HEK293T (cell line): ENCODE measurements around the gene DAND5.

Experiments used
- CTCF ChIA-PET: fragments of 350-600 bp; formaldehyde crosslinking; extraction: SDS; loops from one replicate; lab custom pipeline; 2021; ENCODE audit warnings: antibody characterized with exemption, inconsistent platforms; lab: Yijun Ruan, JAX
- POLR2A ChIA-PET: fragments of 350-600 bp; formaldehyde crosslinking; extraction: SDS; loops from one replicate; lab custom pipeline; 2020; ENCODE audit warnings: antibody characterized with exemption, inconsistent platforms; lab: Yijun Ruan, JAX
- DNase-seq: peaks from one replicate; pipeline ENCODE4 v3.0.0; 2012; ENCODE audit warnings: mixed read lengths; ENCODE audit errors: extremely low spot score
- ARNT ChIP-seq: fragments of 450-650 bp; IDR thresholded peaks from 2 replicates; pipeline ENCODE4 v1.6.1; 2017; ENCODE audit warnings: mild to moderate bottlenecking
- BHLHE40 ChIP-seq: fragments of 450-650 bp; IDR thresholded peaks from 2 replicates; pipeline ENCODE4 v1.6.1; 2016; ENCODE audit warnings: mild to moderate bottlenecking, moderate library complexity, borderline replicate concordance
- CTBP1 ChIP-seq: fragments of 450-650 bp; IDR thresholded peaks from 2 replicates; pipeline ENCODE4 v1.6.1; 2016; ENCODE audit warnings: borderline replicate concordance
- ELF4 ChIP-seq: fragments of 450-650 bp; IDR thresholded peaks from 2 replicates; pipeline ENCODE4 v1.6.1; 2017; ENCODE audit warnings: antibody characterized with exemption
- FOXA1 ChIP-seq: fragments of 450-650 bp; IDR thresholded peaks from 2 replicates; pipeline ENCODE4 v1.6.1; 2016; ENCODE audit warnings: mild to moderate bottlenecking
- FOXK2 ChIP-seq: fragments of 450-650 bp; IDR thresholded peaks from 2 replicates; pipeline ENCODE4 v1.6.1; 2016; ENCODE audit warnings: mild to moderate bottlenecking
- FOXM1 ChIP-seq: fragments of 450-650 bp; IDR thresholded peaks from 2 replicates; pipeline ENCODE4 v1.6.1; 2017; ENCODE audit warnings: mild to moderate bottlenecking, borderline replicate concordance
- HDGF ChIP-seq: fragments of 450-650 bp; IDR thresholded peaks from 2 replicates; pipeline ENCODE4 v1.6.1; 2017; ENCODE audit warnings: antibody characterized with exemption, borderline replicate concordance
- L3MBTL2 ChIP-seq: fragments of 450-650 bp; conservative IDR thresholded peaks from 2 replicates; pipeline ENCODE4 v1.6.1; 2016; ENCODE audit warnings: mild to moderate bottlenecking
- LEF1 ChIP-seq: fragments of 450-650 bp; IDR thresholded peaks from 2 replicates; pipeline ENCODE4 v1.6.1; 2017; ENCODE audit warnings: mild to moderate bottlenecking, borderline replicate concordance
- NFRKB ChIP-seq: fragments of 450-650 bp; IDR thresholded peaks from 2 replicates; pipeline ENCODE4 v1.6.1; 2016; ENCODE audit warnings: mild to moderate bottlenecking, moderate library complexity
- SP1 ChIP-seq: fragments of 450-650 bp; IDR thresholded peaks from 2 replicates; pipeline ENCODE4 v1.6.1; 2017
- SUZ12 ChIP-seq: fragments of 450-650 bp; IDR thresholded peaks from 2 replicates; pipeline ENCODE4 v1.6.1; 2016; ENCODE audit warnings: mild to moderate bottlenecking
- TARDBP ChIP-seq: fragments of 450-650 bp; IDR thresholded peaks from 2 replicates; pipeline ENCODE4 v1.6.1; 2016
- ZNF384 ChIP-seq: fragments of 450-650 bp; IDR thresholded peaks from 2 replicates; pipeline ENCODE4 v1.6.1; 2016
- TF ChIP-seq, protein P1 (sequence below): fragments of 450-650 bp; IDR thresholded peaks from 2 replicates; pipeline ENCODE4 v1.6.1; 2016

DAND5 gene

DNA sequence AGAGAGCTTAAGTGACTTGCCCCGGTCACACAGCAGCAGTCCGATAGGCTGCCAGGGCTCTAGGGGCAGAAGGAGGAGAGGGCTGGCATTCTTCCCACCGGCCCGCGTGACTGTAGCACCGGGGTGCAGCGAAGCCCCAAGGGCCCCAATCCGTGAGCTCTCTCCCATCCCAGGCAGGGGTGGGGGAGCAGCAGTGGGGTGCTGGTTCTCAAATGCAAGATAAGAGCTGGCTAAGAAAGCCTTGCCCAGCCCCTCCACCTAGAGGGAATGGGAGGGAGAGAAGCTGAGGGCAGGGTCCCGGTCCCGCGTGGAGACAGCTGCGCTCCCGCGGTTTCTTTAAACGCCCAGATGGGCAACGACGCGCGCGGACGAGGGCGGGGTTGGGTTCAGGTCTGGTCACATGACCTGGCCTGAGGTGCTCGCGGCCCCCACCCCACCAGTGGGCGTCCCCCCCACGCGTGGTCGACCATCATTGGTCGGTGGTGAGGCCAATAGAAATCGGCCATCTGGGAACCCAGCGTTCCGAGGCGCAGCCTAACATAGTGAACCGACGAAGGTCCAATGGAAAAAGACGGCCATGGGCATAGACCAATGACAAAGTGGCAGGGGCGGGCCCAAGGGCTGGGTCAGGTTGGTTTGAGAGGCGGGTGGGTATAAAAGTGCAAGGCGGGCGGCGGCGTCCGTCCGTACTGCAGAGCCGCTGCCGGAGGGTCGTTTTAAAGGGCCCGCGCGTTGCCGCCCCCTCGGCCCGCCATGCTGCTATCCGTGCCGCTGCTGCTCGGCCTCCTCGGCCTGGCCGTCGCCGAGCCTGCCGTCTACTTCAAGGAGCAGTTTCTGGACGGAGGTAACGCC is 31.2 kb upstream of the DAND5 start, which contains the start of gene CALR:
CALR (plus strand) TSS at position 683 of the 852 bp plus-strand sequence; CDS start at position 754, 71 bp downstream.
- TF ChIP-seq LEF1, result 0 out of 2 replicates have a peak, but pooled peaks have one; percentile 19
- no peak for TF ChIP-seq NFRKB
- no peak for TF ChIP-seq CTBP1
- peak; percentile 83 for TF ChIP-seq ELF4
- TF ChIP-seq, protein P1, sequence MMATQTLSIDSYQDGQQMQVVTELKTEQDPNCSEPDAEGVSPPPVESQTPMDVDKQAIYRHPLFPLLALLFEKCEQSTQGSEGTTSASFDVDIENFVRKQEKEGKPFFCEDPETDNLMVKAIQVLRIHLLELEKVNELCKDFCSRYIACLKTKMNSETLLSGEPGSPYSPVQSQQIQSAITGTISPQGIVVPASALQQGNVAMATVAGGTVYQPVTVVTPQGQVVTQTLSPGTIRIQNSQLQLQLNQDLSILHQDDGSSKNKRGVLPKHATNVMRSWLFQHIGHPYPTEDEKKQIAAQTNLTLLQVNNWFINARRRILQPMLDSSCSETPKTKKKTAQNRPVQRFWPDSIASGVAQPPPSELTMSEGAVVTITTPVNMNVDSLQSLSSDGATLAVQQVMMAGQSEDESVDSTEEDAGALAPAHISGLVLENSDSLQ, result peak; percentile 96
- no peak for TF ChIP-seq FOXM1
- no peak for TF ChIP-seq BHLHE40
- TF ChIP-seq L3MBTL2, result peak; percentile 87
- TF ChIP-seq TARDBP, result peak; percentile 100
- TF ChIP-seq HDGF, result no peak
- ChIA-PET CTCF (interaction anchor here (1.7 kb wide), 1 partner anchor 28 kb away, joined by 4 read pairs; no protein-coding TSS in a partner anchor), POLR2A (interaction anchor here (0.6 to 1.9 kb wide), 12 partner anchors 8 to 96 kb away, joined by 3 to 12 read pairs (median 4); partner anchors contain the start of genes GCDH, RAD23A and SYCE2)
- peak; percentile 96 for DNase-seq

GRCh38 chr19:12938779-12939601 is 30.4 kb upstream of the DAND5 start:
- no peak for DNase-seq
- TF ChIP-seq LEF1, result no peak
- TF ChIP-seq ARNT, result no peak
- TF ChIP-seq, protein P1, result no peak
- TF ChIP-seq BHLHE40, result no peak
- no peak for TF ChIP-seq TARDBP
- TF ChIP-seq ELF4, result 0 out of 2 replicates have a peak, but pooled peaks have one; percentile 1
- TF ChIP-seq FOXK2, result no peak
- no peak for TF ChIP-seq NFRKB
- ChIA-PET POLR2A (interaction anchor here (1.0 to 1.9 kb wide), 4 partner anchors 17 to 48 kb away, joined by 3 to 12 read pairs (median 4); partner anchors contain the start of genes GADD45GIP1 and GCDH), CTCF (no interaction called here)

DNA sequence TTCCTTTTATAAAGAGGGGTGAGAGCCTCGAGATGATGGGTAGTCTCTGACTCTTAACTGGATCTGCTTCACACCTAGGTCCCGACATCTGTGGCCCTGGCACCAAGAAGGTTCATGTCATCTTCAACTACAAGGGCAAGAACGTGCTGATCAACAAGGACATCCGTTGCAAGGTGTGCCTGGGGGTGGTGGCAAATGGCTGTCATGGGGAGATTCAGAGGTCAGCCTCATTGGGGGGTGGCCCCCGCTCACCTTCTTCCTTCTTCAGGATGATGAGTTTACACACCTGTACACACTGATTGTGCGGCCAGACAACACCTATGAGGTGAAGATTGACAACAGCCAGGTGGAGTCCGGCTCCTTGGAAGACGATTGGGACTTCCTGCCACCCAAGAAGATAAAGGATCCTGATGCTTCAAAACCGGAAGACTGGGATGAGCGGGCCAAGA is 29.4 kb upstream of the DAND5 start:
- no peak for DNase-seq
- ChIA-PET POLR2A (interaction anchor here (1.0 to 1.1 kb wide), 2 partner anchors 16 to 27 kb away, joined by 3 to 4 read pairs; partner anchors contain the start of gene GADD45GIP1), CTCF (no interaction called here)
- TF ChIP-seq LEF1 (no peak), NFRKB (no peak), ZNF384 (no peak), L3MBTL2 (no peak), ARNT (no peak), SP1 (no peak), FOXA1 (no peak), ELF4 (no peak)

DNA sequence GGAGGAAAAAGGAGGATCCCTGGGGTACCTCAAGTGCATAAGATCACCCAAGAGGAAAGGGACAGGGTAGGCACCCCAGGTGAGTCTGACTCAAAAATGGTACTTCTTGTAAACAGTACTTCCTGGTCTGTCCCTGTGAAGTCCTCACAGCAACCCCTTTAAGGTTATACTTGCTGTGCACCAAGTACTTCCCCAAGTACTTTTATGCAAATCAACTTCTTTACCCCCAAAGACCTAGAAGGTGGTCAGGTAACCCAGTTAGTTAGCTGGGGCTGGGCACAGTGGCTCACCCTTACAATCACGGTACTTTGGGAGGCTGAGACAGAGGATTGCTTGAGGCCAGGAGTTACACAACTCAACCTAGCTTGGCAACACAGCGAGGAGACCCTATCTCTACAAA is 28.5 kb upstream of the DAND5 start:
- no peak for DNase-seq
- POLR2A ChIA-PET, result no interaction called here
- TF ChIP-seq FOXM1, result no peak
- no peak for TF ChIP-seq LEF1
- no peak for TF ChIP-seq BHLHE40
- no peak for TF ChIP-seq L3MBTL2
- TF ChIP-seq SP1, result no peak
- TF ChIP-seq HDGF, result no peak
- TF ChIP-seq CTBP1, result no peak
- no peak for TF ChIP-seq NFRKB
- no peak for TF ChIP-seq FOXK2
- TF ChIP-seq FOXA1, result no peak
- no peak for TF ChIP-seq SUZ12
- no peak for TF ChIP-seq TARDBP
- no peak for TF ChIP-seq ARNT
- CTCF ChIA-PET, result no interaction called here

- DNase-seq, result no peak
- ChIA-PET CTCF (no interaction called here), POLR2A (interaction anchor here (1.1 kb wide), 1 partner anchor 11 kb away, joined by 4 read pairs; no protein-coding TSS in a partner anchor)
- TF ChIP-seq TARDBP (no peak), FOXA1 (no peak), SP1 (no peak), FOXM1 (no peak), NFRKB (no peak), LEF1 (no peak), BHLHE40 (no peak), L3MBTL2 (no peak), ARNT (no peak), HDGF (no peak), FOXK2 (no peak), ELF4 (no peak)
Observed at GRCh38 chr19:12943437-12944044, 25.8 kb upstream of the DAND5 start.
